Measurements from ENCODE around the gene IKZF2. TPM values are rescaled to one million over a fixed set of nuclear protein-coding genes. Genes with fewer than 3 reads are reported as not detected.

IKZF2 gene
- total and polyA plus RNA-seq, 9 of the 15 experiments (the other 6 are each of a cell fraction or from before 2014, with no cell fraction given) = 0.04 to 0.54 (median 0.22) TPM

DNA sequence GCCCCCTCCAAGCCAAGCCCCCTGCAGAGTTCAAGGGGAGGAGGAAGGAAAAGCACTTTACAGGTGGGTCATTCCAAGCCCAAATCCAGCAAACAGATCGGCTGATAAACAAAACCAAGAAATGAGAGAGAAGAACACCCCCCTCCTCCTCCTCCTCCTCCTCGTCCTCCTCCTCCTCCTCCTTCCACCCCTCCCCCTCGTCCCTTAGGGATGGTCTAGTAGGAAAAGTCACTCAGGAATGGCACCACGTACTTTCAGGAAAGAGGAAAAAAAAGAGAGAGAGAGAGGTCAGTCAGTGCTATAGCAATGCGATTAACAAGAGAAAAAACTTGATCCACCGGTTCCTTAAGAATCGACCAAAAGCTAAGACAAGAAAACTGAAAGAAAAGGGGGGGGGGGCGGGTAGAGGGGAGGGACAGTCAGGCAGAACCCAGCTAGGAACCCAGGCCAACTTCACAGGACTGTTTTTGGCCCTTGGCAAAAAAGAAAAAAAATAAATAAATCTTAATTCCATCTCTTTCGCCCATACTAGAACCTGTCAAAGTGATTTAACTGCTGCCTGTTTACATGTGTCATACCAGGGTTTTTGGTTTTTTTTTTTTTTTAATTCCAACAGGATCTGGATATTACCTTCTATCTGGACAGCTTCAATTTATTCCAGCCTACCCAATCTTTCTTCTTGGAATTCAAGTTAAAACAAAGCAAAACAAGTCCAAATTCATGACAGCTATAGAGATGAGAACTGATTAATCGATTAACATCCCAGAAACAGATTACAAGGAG is 906 bp downstream of the IKZF2 start:
- Histone ChIP-seq H3K9me1 (ENCODE audit: control insufficient read depth, insufficient read depth, low read length) (no peaks in the 10 kb centered on the region), H3K4me1 (replicated peaks in 1 of 2; ENCODE audit: control insufficient read depth in 2 of 2, insufficient read depth in 2 of 2, low read length in 2 of 2) (peaks cover 0 to 6% of the 10 kb centered on the region in 2 experiments; a peak in 1 of 5 replicates), H3K9ac (ENCODE audit: insufficient read depth in 1 of 2, low read depth in 2 of 2, low read length in 2 of 2) (no peak overlapping the region), H3K27me3 (ENCODE audit: control insufficient read depth in 2 of 2, insufficient read depth in 2 of 2, low read length in 2 of 2) (no peaks in the 10 kb centered on the region; a peak in 1 of 5 replicates), H3K9me3 (replicated peaks; ENCODE audit: control insufficient read depth, insufficient read depth, low read depth, low read length) (no peaks in the 10 kb centered on the region), H4K20me1 (replicated peaks; ENCODE audit: control insufficient read depth, insufficient read depth, low read length) (no peaks in the 10 kb centered on the region), H3K79me2 (ENCODE audit: control insufficient read depth, insufficient read depth, low read length) (no peaks in the 10 kb centered on the region), H3K4me3 (peak overlapping the region; percentile 51; the same call in 1 of the 2 replicates), H2AFZ (ENCODE audit: low read depth, low read length) (peak overlapping the region; percentile 96; the same call in 1 of the 2 replicates), H3K4me2 (ENCODE audit: insufficient read depth, low read length) (no peak overlapping the region), H3K36me3 (ENCODE audit: control insufficient read depth, insufficient read depth, low read length) (no peaks in the 10 kb centered on the region), H3K27ac (ENCODE audit: extremely low read depth, low read depth, low read length) (no peak overlapping the region)
- WGBS (ENCODE audit: insufficient coverage, low coverage, missing lambda C conversion rate) = 8% methylated on average over 3 of the region's 10 CpGs
- TF ChIP-seq ZNF263 (CRISPR knock-in tag; IDR thresholded peaks at IDR 0.05; ENCODE audit: borderline replicate concordance) = peak; percentile 94
- TF ChIP-seq ESRRA (IDR thresholded peaks at IDR 0.05; ENCODE audit: borderline replicate concordance, low read depth) = no peak
- TF ChIP-seq, protein P1, sequence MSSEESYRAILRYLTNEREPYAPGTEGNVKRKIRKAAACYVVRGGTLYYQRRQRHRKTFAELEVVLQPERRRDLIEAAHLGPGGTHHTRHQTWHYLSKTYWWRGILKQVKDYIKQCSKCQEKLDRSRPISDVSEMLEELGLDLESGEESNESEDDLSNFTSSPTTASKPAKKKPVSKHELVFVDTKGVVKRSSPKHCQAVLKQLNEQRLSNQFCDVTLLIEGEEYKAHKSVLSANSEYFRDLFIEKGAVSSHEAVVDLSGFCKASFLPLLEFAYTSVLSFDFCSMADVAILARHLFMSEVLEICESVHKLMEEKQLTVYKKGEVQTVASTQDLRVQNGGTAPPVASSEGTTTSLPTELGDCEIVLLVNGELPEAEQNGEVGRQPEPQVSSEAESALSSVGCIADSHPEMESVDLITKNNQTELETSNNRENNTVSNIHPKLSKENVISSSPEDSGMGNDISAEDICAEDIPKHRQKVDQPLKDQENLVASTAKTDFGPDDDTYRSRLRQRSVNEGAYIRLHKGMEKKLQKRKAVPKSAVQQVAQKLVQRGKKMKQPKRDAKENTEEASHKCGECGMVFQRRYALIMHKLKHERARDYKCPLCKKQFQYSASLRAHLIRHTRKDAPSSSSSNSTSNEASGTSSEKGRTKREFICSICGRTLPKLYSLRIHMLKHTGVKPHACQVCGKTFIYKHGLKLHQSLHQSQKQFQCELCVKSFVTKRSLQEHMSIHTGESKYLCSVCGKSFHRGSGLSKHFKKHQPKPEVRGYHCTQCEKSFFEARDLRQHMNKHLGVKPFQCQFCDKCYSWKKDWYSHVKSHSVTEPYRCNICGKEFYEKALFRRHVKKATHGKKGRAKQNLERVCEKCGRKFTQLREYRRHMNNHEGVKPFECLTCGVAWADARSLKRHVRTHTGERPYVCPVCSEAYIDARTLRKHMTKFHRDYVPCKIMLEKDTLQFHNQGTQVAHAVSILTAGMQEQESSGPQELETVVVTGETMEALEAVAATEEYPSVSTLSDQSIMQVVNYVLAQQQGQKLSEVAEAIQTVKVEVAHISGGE (CRISPR knock-in tag; IDR thresholded peaks at IDR 0.05) = no peak
- TF ChIP-seq, protein P2, sequence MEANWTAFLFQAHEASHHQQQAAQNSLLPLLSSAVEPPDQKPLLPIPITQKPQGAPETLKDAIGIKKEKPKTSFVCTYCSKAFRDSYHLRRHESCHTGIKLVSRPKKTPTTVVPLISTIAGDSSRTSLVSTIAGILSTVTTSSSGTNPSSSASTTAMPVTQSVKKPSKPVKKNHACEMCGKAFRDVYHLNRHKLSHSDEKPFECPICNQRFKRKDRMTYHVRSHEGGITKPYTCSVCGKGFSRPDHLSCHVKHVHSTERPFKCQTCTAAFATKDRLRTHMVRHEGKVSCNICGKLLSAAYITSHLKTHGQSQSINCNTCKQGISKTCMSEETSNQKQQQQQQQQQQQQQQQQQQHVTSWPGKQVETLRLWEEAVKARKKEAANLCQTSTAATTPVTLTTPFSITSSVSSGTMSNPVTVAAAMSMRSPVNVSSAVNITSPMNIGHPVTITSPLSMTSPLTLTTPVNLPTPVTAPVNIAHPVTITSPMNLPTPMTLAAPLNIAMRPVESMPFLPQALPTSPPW (CRISPR knock-in tag; IDR thresholded peaks at IDR 0.05) = peak; percentile 21; the same call in 1 of the 2 replicates
- DNase-seq (ENCODE audit: extremely low read depth in 1 of 4, low spot score in 3 of 4) (peak in 1 of 4 experiments; percentile 0), FAIRE-seq (no peak), ATAC-seq (no peak)
- BruUV-seq (replicated peaks) = no TSS peak
- intact Hi-C loops (cut with micrococcal nuclease) (no loop called here), in situ Hi-C loops (cut with MboI) (no loop called here)
- CTCF ChIA-PET (ENCODE audit: low intra/inter-chr PET ratio) = no interaction called here
- POLR2A ChIA-PET = interaction anchor here (1.2 kb wide), 1 partner anchor 13 kb away, joined by 3 read pairs; no protein-coding TSS in a partner anchor
